Measurements from ENCODE around the gene VAV1. TPM values are rescaled to one million over a fixed set of nuclear protein-coding genes. Genes with fewer than 3 reads are reported as not detected.
A peak's percentile ranks its signal among the peaks of the same experiment; 100 is the strongest.

Gene VAV1, protein sequence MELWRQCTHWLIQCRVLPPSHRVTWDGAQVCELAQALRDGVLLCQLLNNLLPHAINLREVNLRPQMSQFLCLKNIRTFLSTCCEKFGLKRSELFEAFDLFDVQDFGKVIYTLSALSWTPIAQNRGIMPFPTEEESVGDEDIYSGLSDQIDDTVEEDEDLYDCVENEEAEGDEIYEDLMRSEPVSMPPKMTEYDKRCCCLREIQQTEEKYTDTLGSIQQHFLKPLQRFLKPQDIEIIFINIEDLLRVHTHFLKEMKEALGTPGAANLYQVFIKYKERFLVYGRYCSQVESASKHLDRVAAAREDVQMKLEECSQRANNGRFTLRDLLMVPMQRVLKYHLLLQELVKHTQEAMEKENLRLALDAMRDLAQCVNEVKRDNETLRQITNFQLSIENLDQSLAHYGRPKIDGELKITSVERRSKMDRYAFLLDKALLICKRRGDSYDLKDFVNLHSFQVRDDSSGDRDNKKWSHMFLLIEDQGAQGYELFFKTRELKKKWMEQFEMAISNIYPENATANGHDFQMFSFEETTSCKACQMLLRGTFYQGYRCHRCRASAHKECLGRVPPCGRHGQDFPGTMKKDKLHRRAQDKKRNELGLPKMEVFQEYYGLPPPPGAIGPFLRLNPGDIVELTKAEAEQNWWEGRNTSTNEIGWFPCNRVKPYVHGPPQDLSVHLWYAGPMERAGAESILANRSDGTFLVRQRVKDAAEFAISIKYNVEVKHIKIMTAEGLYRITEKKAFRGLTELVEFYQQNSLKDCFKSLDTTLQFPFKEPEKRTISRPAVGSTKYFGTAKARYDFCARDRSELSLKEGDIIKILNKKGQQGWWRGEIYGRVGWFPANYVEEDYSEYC
- total RNA-seq (100 to 1,000 TPM in 2 of 5 donors, 10 to 100 TPM in 3; 82.5 to 114 (median 92.2) TPM), total RNA-seq (49.3 to 178 (median 125) reads per million in 29 experiments)
- total RNA-seq (2013), result 94.5 TPM

DNA sequence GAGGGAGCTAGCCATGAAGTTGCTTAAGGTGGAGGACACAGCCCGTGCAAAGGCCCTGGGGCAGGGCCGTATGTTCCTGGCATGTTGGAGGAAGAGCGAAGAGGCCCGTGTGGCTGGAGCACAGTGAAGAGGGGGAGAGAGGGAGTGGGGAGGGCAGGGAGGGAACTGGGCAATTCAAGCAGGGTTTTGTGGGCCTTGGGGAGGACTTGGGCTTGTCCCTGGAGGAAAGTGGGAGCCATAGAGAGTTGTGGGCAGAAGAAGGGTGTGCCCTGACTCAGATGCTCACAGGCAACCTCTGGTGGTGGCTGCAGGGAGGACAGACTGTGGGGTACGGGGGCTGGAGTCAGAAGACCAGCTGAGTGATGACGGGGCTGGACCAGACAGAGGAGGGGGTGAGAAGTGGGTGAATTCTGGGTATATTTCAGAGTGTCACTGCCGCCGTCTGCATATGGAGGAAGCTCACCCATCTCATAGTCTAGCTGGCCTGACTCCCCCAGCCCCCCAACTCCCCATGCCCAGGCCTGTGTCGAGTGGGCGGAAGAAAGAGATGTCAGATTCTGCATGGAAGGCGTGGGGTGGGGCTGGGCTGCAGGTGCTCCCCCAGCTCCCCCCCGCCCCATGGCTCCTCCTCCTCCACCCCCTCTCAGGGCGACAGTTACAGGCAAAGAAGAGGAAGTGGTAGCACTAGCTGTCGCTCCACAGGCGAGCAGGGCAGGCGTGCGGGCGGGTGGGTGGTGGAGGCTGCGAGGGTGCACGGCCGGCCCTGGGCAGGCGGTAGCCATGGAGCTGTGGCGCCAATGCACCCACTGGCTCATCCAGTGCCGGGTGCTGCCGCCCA lies at the start of gene VAV1:
TSS of gene VAV1 (plus strand) at position 681 of the 838 bp plus-strand sequence. CDS start at position 781, 100 bp downstream.
- peaks cover 0 to 2% of the 10 kb centered on the region in 2 experiments for H3K27me3 ChIP-seq (replicated peaks in 1 of 2; ENCODE audit: control insufficient read depth in 2 of 2, extremely low read depth in 1 of 2, insufficient read depth in 2 of 2, low read length in 1 of 2)
- no peaks in the 10 kb centered on the region for H3K9me3 ChIP-seq
- ChIA-PET CTCF (interaction anchor here in 1 of 2 donors (0.6 to 2.1 kb wide), 7 partner anchors 35 to 645 kb away, joined by 3 to 7 read pairs (median 4); partner anchors contain the start of gene GPR108), POLR2A (interaction anchor here (0.6 to 1.0 kb wide), 8 partner anchors 28 to 1149 kb away, joined by 3 to 13 read pairs (median 6); partner anchors contain the start of gene ZNF557 (in 1 of the 2))
- Mint-ChIP-seq H3K4me1 (peaks cover 40 to 55% (median 54%) of the 10 kb centered on the region in 3 donors), H3K27ac (peak within 1 kb of the TSS; percentile 89 to 91), H3K4me3 (peak within 1 kb of the TSS; percentile 90 to 97 (median 94)), H3K9me3 (no peaks in the 10 kb centered on the region), H3K36me3 (peaks cover 24% of the 10 kb centered on the region), H3K27me3 (no peaks in the 10 kb centered on the region)
- peak; percentile 69 to 89 (median 82) for DNase-seq
- peak within 1 kb of the TSS; percentile 100 for H3K4me3 ChIP-seq (ENCODE audit: control insufficient read depth in 1 of 2, extremely low read depth in 1 of 2, low read length in 1 of 2)
- peak; percentile 50 to 79 (median 76) for ATAC-seq (replicated peaks in 1 of 4)
- H3K36me3 ChIP-seq (ENCODE audit: control insufficient read depth in 2 of 2, extremely low read depth in 1 of 2, insufficient read depth in 1 of 2, low read length in 1 of 2), result peaks cover 6 to 13% of the 10 kb centered on the region in 2 donors
- 23% methylated on average over 16 of the region's 25 CpGs for WGBS (ENCODE audit: insufficient coverage)
- peak within 1 kb of the TSS; percentile 76 for H3K27ac ChIP-seq (ENCODE audit: low read length)
- H3K4me1 ChIP-seq (ENCODE audit: control insufficient read depth in 1 of 2, extremely low read depth in 1 of 2, insufficient read depth in 2 of 2, low read length in 2 of 2), result peaks cover 23 to 56% of the 10 kb centered on the region in 2 experiments

DNA sequence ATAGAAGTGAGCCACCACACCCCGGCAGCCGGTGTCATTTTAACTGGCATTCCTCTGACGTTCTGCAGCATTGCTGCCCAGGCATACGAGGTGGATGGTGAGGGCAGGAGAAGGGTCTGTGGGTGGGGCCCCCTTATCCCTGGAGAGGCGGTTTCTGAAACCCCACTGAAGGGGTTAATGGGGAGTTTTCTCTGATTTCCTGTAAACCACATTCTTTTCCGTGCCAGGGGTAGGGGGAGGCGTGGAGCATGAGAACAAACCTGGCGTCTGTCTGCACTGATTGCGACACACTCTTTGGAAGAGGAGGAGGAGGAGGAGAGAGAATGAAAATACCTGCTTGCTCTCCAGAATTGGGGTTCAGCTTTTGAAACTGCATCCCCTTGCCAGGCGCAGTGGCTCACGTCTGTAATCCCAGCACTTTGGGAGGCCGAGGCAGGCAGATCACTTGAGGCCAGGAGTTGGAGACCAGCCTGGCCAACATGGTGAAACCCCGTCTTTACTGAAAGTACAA lies 49.3 kb upstream of the VAV1 start:
- no peak for ATAC-seq (replicated peaks in 1 of 4)
- H3K36me3 ChIP-seq (ENCODE audit: control insufficient read depth in 2 of 2, extremely low read depth in 1 of 2, insufficient read depth in 1 of 2, low read length in 1 of 2), result no peaks in the 10 kb centered on the region
- ChIA-PET CTCF (no interaction called here), POLR2A (no interaction called here)
- peaks cover 13 to 36% (median 30%) of the 10 kb centered on the region in 3 donors for H3K4me1 Mint-ChIP-seq
- DNase-seq, result no peak
- H3K27ac ChIP-seq (ENCODE audit: low read length), result no peak overlapping the region
- no peak overlapping the region for H3K27ac Mint-ChIP-seq
- no peaks in the 10 kb centered on the region for H3K27me3 Mint-ChIP-seq
- H3K4me3 Mint-ChIP-seq, result no peak overlapping the region
- 86% methylated on average over 5 of the region's 13 CpGs for WGBS (ENCODE audit: insufficient coverage)
- H3K36me3 Mint-ChIP-seq, result no peaks in the 10 kb centered on the region
- H3K9me3 Mint-ChIP-seq, result no peaks in the 10 kb centered on the region
- H3K4me1 ChIP-seq (ENCODE audit: control insufficient read depth in 1 of 2, extremely low read depth in 1 of 2, insufficient read depth in 2 of 2, low read length in 2 of 2), result peaks cover 2 to 8% of the 10 kb centered on the region in 2 experiments
- no peaks in the 10 kb centered on the region for H3K9me3 ChIP-seq
- no peak overlapping the region for H3K4me3 ChIP-seq (ENCODE audit: control insufficient read depth in 1 of 2, extremely low read depth in 1 of 2, low read length in 1 of 2)
- no peaks in the 10 kb centered on the region for H3K27me3 ChIP-seq (replicated peaks in 1 of 2; ENCODE audit: control insufficient read depth in 2 of 2, extremely low read depth in 1 of 2, insufficient read depth in 2 of 2, low read length in 1 of 2)

DNA sequence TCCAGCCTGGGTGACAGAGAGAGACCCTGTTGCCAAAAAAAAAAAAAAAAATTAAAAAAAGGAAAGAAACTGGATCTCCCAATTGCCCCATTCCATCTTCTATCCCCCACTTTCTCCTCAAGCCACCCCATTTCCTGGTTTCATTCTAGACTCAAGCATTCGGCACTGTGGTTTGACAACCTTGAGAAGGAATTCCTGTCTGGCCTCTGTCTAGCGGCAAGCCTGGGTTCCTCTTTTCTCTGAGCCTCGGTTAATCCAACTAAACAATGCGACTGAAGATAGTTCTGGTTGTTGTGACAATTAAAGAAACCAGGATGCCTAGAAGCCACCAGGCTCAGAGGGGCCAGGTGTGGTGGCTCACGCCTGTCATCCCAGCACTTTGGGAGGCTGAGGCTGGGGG lies 48.8 kb upstream of the VAV1 start:
- H3K9me3 Mint-ChIP-seq, result no peaks in the 10 kb centered on the region
- no peak for ATAC-seq (replicated peaks in 1 of 4)
- Histone ChIP-seq H3K9me3 (no peaks in the 10 kb centered on the region), H3K4me1 (ENCODE audit: control insufficient read depth in 1 of 2, extremely low read depth in 1 of 2, insufficient read depth in 2 of 2, low read length in 2 of 2) (peaks cover 2 to 8% of the 10 kb centered on the region in 2 experiments), H3K36me3 (ENCODE audit: control insufficient read depth in 2 of 2, extremely low read depth in 1 of 2, insufficient read depth in 1 of 2, low read length in 1 of 2) (no peaks in the 10 kb centered on the region), H3K27ac (ENCODE audit: low read length) (no peak overlapping the region), H3K27me3 (replicated peaks in 1 of 2; ENCODE audit: control insufficient read depth in 2 of 2, extremely low read depth in 1 of 2, insufficient read depth in 2 of 2, low read length in 1 of 2) (no peaks in the 10 kb centered on the region), H3K4me3 (ENCODE audit: control insufficient read depth in 1 of 2, extremely low read depth in 1 of 2, low read length in 1 of 2) (no peak overlapping the region)
- peak in 2 of 35 experiments; percentile 21 to 28 for DNase-seq
- H3K36me3 Mint-ChIP-seq, result no peaks in the 10 kb centered on the region
- H3K27ac Mint-ChIP-seq, result peak overlapping the region in 1 of 2 donors; percentile 55
- CTCF ChIA-PET, result no interaction called here
- no peak overlapping the region for H3K4me3 Mint-ChIP-seq
- WGBS (ENCODE audit: insufficient coverage), result 58% methylated on average over 4 of the region's 5 CpGs
- no peaks in the 10 kb centered on the region for H3K27me3 Mint-ChIP-seq
- POLR2A ChIA-PET, result interaction anchor here in 1 of 2 donors (0.7 kb wide), 1 partner anchor 1220 kb away, joined by 3 read pairs; no protein-coding TSS in a partner anchor
- peaks cover 13 to 39% (median 30%) of the 10 kb centered on the region in 3 donors for H3K4me1 Mint-ChIP-seq

DNA sequence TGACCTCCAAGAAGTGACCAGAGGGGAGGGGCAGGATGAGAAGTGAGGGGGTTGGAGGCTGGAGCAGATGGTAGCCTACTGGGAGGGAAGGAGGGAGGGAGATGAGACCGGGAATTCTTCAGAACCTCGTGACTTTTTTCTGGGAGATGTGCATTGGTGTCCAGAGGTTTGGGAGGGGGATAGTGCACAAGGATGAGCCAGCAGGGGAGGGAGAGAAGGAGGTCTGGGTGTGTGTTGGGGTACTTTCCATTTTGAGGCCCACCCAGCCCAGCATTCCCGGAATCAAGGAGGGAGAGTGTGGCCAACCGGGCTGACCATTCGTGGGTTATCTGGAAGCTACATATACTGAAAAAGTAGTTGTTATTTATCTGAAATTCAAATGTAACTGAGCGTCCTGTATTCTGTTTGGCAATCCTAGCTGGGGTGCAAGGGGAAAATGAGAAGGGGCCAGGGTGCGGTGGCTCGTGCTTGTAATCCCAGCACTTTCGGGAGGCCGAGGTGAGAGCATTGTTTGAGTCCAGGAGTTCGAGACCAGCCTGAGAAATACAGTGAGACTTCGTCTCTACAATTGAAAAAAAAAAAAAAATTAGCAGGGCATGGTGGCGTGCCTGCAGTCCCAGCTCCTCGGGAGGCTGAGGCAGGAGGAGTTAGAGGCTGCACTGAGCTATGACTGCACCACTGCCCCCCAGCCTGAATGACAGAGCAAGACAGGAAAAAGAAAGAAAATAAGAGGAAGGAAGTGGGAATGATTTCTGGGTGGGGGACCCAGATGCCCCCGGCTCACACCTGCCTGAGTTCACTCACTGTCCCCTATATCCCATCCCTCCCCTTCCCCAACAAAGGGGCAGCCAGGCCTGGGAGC lies 47.6 kb upstream of the VAV1 start:
- H3K4me1 ChIP-seq (ENCODE audit: control insufficient read depth in 1 of 2, extremely low read depth in 1 of 2, insufficient read depth in 2 of 2, low read length in 2 of 2), result peaks cover 2 to 8% of the 10 kb centered on the region in 2 experiments
- H3K27ac ChIP-seq (ENCODE audit: low read length), result no peak overlapping the region
- no peaks in the 10 kb centered on the region for H3K9me3 ChIP-seq
- Mint-ChIP-seq H3K4me3 (no peak overlapping the region), H3K27me3 (no peaks in the 10 kb centered on the region), H3K9me3 (no peaks in the 10 kb centered on the region), H3K36me3 (no peaks in the 10 kb centered on the region), H3K4me1 (peaks cover 13 to 36% (median 28%) of the 10 kb centered on the region in 3 donors), H3K27ac (no peak overlapping the region)
- ATAC-seq (replicated peaks in 1 of 4), result no peak
- POLR2A ChIA-PET, result interaction anchor here in 1 of 2 donors (0.7 kb wide), 1 partner anchor 1219 kb away, joined by 3 read pairs; no protein-coding TSS in a partner anchor
- H3K36me3 ChIP-seq (ENCODE audit: control insufficient read depth in 2 of 2, extremely low read depth in 1 of 2, insufficient read depth in 1 of 2, low read length in 1 of 2), result peaks cover 0 to under 1% of the 10 kb centered on the region in 2 donors
- no peak overlapping the region for H3K4me3 ChIP-seq (ENCODE audit: control insufficient read depth in 1 of 2, extremely low read depth in 1 of 2, low read length in 1 of 2)
- 87% methylated on average over 11 of the region's 15 CpGs for WGBS (ENCODE audit: insufficient coverage)
- DNase-seq, result no peak
- CTCF ChIA-PET, result interaction anchor here in 1 of 2 donors (0.6 kb wide), 1 partner anchor 102 kb away, joined by 3 read pairs; no protein-coding TSS in a partner anchor
- H3K27me3 ChIP-seq (replicated peaks in 1 of 2; ENCODE audit: control insufficient read depth in 2 of 2, extremely low read depth in 1 of 2, insufficient read depth in 2 of 2, low read length in 1 of 2), result no peaks in the 10 kb centered on the region

DNA sequence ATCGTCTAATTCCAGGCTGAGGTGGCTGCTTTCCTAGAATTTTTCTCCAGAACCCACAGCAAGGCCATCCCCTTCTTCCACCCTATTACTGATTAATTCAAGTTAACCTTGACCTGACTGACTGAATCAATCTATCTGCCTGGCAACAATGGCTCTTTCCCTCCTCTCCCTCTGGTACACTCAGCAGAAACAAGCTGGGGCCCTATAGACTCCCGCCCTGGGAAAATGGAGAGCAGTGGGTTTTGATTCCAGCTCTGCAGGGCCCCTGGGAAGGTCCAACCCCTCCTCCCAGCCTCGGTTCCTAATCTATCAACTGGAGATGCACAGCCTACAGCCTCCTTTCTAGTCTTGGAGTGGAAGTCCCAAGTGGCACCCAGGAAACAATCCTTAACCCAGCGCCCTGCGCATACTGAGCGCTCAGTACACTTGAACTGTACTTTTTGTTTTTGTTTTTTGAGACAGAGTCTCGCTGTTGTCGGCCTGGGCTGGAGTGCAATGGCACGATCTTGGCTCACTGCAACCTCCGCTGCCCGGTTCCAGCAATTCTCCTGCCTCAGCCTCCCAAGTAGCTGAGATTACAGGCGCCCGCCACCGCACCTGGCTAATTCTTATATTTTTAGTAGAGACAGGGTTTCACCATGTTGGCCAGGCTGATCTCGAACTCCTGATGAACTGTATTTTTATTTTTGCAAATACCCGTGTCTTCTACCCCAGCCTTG lies 46.8 kb upstream of the VAV1 start:
- peaks cover 13 to 35% (median 27%) of the 10 kb centered on the region in 3 donors for H3K4me1 Mint-ChIP-seq
- ATAC-seq (replicated peaks in 1 of 4), result no peak

More for the DNA sequence above, 46.8 kb upstream of the VAV1 start:
- CTCF ChIA-PET, result no interaction called here
- H3K27ac ChIP-seq (ENCODE audit: low read length), result no peak overlapping the region
- no peak overlapping the region for H3K4me3 ChIP-seq (ENCODE audit: control insufficient read depth in 1 of 2, extremely low read depth in 1 of 2, low read length in 1 of 2)
- POLR2A ChIA-PET, result no interaction called here
- Mint-ChIP-seq H3K27ac (no peak overlapping the region), H3K9me3 (no peaks in the 10 kb centered on the region), H3K27me3 (no peaks in the 10 kb centered on the region), H3K36me3 (no peaks in the 10 kb centered on the region), H3K4me3 (no peak overlapping the region)
- H3K36me3 ChIP-seq (ENCODE audit: control insufficient read depth in 2 of 2, extremely low read depth in 1 of 2, insufficient read depth in 1 of 2, low read length in 1 of 2), result peaks cover 0 to 3% of the 10 kb centered on the region in 2 donors
- H3K9me3 ChIP-seq, result no peaks in the 10 kb centered on the region
- H3K4me1 ChIP-seq (ENCODE audit: control insufficient read depth in 1 of 2, extremely low read depth in 1 of 2, insufficient read depth in 2 of 2, low read length in 2 of 2), result peaks cover 2 to 8% of the 10 kb centered on the region in 2 experiments
- DNase-seq, result no peak
- no peaks in the 10 kb centered on the region for H3K27me3 ChIP-seq (replicated peaks in 1 of 2; ENCODE audit: control insufficient read depth in 2 of 2, extremely low read depth in 1 of 2, insufficient read depth in 2 of 2, low read length in 1 of 2)
- WGBS (ENCODE audit: insufficient coverage), result 95% methylated on average over 10 of the region's 16 CpGs
